Activated naive CD8-positive, alpha-beta T cell treated with anti-CD3 and anti-CD28 coated beads, Interleukin-2, amount 50 U/mL, for 24 hours (primary cell): Measurements from ENCODE around the gene IL17RC.

Experiments
- ATAC-seq: fragments of 150-1000 bp; cut with Tn5 transposase; one replicate; pipeline ENCODE4 v1.10.0; 2021
- DNase-seq: peaks from one replicate; pipeline ENCODE4 v3.0.0; 2021
- H3K27ac Mint-ChIP-seq: one replicate; pipeline ENCODE4 v1.8.0; 2021; ENCODE audit warnings: mild to moderate bottlenecking, mixed read lengths
- H3K27me3 Mint-ChIP-seq: one replicate; pipeline ENCODE4 v1.8.0; 2021; ENCODE audit warnings: mixed read lengths
- H3K36me3 Mint-ChIP-seq: one replicate; pipeline ENCODE4 v1.8.0; 2021; ENCODE audit warnings: low read depth, mixed read lengths
- H3K4me1 Mint-ChIP-seq: one replicate; pipeline ENCODE4 v1.8.0; 2021; ENCODE audit warnings: mixed read lengths
- H3K4me3 Mint-ChIP-seq: one replicate; pipeline ENCODE4 v1.8.0; 2021; ENCODE audit warnings: mild to moderate bottlenecking, moderate library complexity, mixed read lengths
- H3K9me3 Mint-ChIP-seq: one replicate; pipeline ENCODE4 v1.8.0; 2021; ENCODE audit warnings: mixed read lengths

The IL17RC gene

GRCh38 chr3:9955067-9955502 is 38.2 kb downstream of the IL17RC start:
- H3K27me3 Mint-ChIP-seq: no peaks in the 10 kb centered on the region
- no peaks in the 10 kb centered on the region for H3K36me3 Mint-ChIP-seq
- no peak overlapping the region for H3K27ac Mint-ChIP-seq
- H3K4me3 Mint-ChIP-seq: no peak overlapping the region
- no peak for ATAC-seq
- DNase-seq: no peak
- H3K4me1 Mint-ChIP-seq: peaks cover 22% of the 10 kb centered on the region
- no peaks in the 10 kb centered on the region for H3K9me3 Mint-ChIP-seq

GRCh38 chr3:9955611-9956352 is 38.9 kb downstream of the IL17RC start:
- no peak for ATAC-seq
- peaks cover 16% of the 10 kb centered on the region for H3K4me1 Mint-ChIP-seq
- DNase-seq: no peak
- H3K27ac Mint-ChIP-seq: no peak overlapping the region
- H3K36me3 Mint-ChIP-seq: no peaks in the 10 kb centered on the region
- H3K27me3 Mint-ChIP-seq: no peaks in the 10 kb centered on the region
- no peak overlapping the region for H3K4me3 Mint-ChIP-seq
- no peaks in the 10 kb centered on the region for H3K9me3 Mint-ChIP-seq

- Mint-ChIP-seq H3K36me3 (no peaks in the 10 kb centered on the region), H3K9me3 (no peaks in the 10 kb centered on the region), H3K4me3 (no peak overlapping the region), H3K27me3 (no peaks in the 10 kb centered on the region), H3K27ac (no peak overlapping the region), H3K4me1 (peaks cover 6% of the 10 kb centered on the region)
- ATAC-seq: no peak
- no peak for DNase-seq
These were observed 40.3 kb downstream of the IL17RC start for GRCh38 chr3:9957214-9957613.

GRCh38 chr3:9965200-9965875 is 48.4 kb downstream of the IL17RC start:
- H3K9me3 Mint-ChIP-seq: no peaks in the 10 kb centered on the region
- no peaks in the 10 kb centered on the region for H3K27me3 Mint-ChIP-seq
- no peak overlapping the region for H3K27ac Mint-ChIP-seq
- H3K4me3 Mint-ChIP-seq: no peak overlapping the region
- H3K36me3 Mint-ChIP-seq: peaks cover 31% of the 10 kb centered on the region
- no peak for DNase-seq
- ATAC-seq: no peak
- H3K4me1 Mint-ChIP-seq: no peaks in the 10 kb centered on the region

- Mint-ChIP-seq H3K27me3 (no peaks in the 10 kb centered on the region), H3K36me3 (peaks cover 42% of the 10 kb centered on the region), H3K4me3 (no peak overlapping the region), H3K4me1 (peaks cover 4% of the 10 kb centered on the region), H3K9me3 (no peaks in the 10 kb centered on the region), H3K27ac (no peak overlapping the region)
- ATAC-seq: no peak
- DNase-seq: no peak
These were observed 49.9 kb downstream of the IL17RC start for GRCh38 chr3:9966841-9967240.

- no peak overlapping the region for H3K4me3 Mint-ChIP-seq
- no peaks in the 10 kb centered on the region for H3K27me3 Mint-ChIP-seq
- H3K27ac Mint-ChIP-seq: no peak overlapping the region
- DNase-seq: no peak
- H3K4me1 Mint-ChIP-seq: peaks cover 8% of the 10 kb centered on the region
- no peaks in the 10 kb centered on the region for H3K9me3 Mint-ChIP-seq
- H3K36me3 Mint-ChIP-seq: peaks cover 55% of the 10 kb centered on the region
- no peak for ATAC-seq
These were observed 52.7 kb downstream of the IL17RC start for GRCh38 chr3:9969632-9970019.

- peaks cover 8% of the 10 kb centered on the region for H3K4me1 Mint-ChIP-seq
- no peak overlapping the region for H3K27ac Mint-ChIP-seq
- H3K27me3 Mint-ChIP-seq: no peaks in the 10 kb centered on the region
- DNase-seq (no peak), ATAC-seq (no peak)
- H3K9me3 Mint-ChIP-seq: no peaks in the 10 kb centered on the region
- peaks cover 55% of the 10 kb centered on the region for H3K36me3 Mint-ChIP-seq
- no peak overlapping the region for H3K4me3 Mint-ChIP-seq
These were observed 53.2 kb downstream of the IL17RC start for GRCh38 chr3:9970020-9970652.

GRCh38 chr3:9976721-9977709 is 60.1 kb downstream of the IL17RC start:
- ATAC-seq (peak; percentile 91), DNase-seq (peak; percentile 11)
- peak overlapping the region; percentile 17 for H3K4me3 Mint-ChIP-seq
- peak overlapping the region; percentile 69 for H3K27ac Mint-ChIP-seq
- H3K9me3 Mint-ChIP-seq: no peaks in the 10 kb centered on the region
- no peaks in the 10 kb centered on the region for H3K27me3 Mint-ChIP-seq
- peaks cover 21% of the 10 kb centered on the region for H3K4me1 Mint-ChIP-seq
- peaks cover 32% of the 10 kb centered on the region for H3K36me3 Mint-ChIP-seq

- Mint-ChIP-seq H3K4me1 (peaks cover 23% of the 10 kb centered on the region), H3K27ac (peak overlapping the region; percentile 69), H3K36me3 (peaks cover 28% of the 10 kb centered on the region), H3K4me3 (no peak overlapping the region), H3K27me3 (no peaks in the 10 kb centered on the region), H3K9me3 (no peaks in the 10 kb centered on the region)
- DNase-seq (no peak), ATAC-seq (no peak)
These were observed 61.9 kb downstream of the IL17RC start for GRCh38 chr3:9978710-9979305.

GRCh38 chr3:9980251-9980650 is 63.4 kb downstream of the IL17RC start:
- Mint-ChIP-seq H3K27ac (no peak overlapping the region), H3K4me1 (peaks cover 26% of the 10 kb centered on the region), H3K27me3 (no peaks in the 10 kb centered on the region), H3K4me3 (no peak overlapping the region), H3K36me3 (peaks cover 24% of the 10 kb centered on the region), H3K9me3 (no peaks in the 10 kb centered on the region)
- DNase-seq: no peak
- ATAC-seq: no peak
